Left lobe of liver (tissue), 2 donors: Measurements from ENCODE around the gene BDKRB2. TPM values are rescaled to one million over a fixed set of nuclear protein-coding genes. Genes with fewer than 3 reads are reported as not detected.

Experiments
- ATAC-seq: fragments of 200-7000 bp; cut with Tn5 transposase; one replicate; pipeline ENCODE4 v1.9.1; 2020; ENCODE audit warnings: mild to moderate bottlenecking, moderate library complexity
- DNase-seq: peaks from one replicate; pipeline ENCODE4 v3.0.0-alpha.2; 2020; ENCODE audit warnings: low spot score
- total RNA-seq: library from RNA; stranded (reverse); gene quantifications from one replicate; pipeline ENCODE4 v1.2.1, GENCODE V29; 2021
- donor health status: DM: no; HTN: no; CAD: no; lungs with moderate emphysema.
- donor health status: DM: no; HTN: yes; CAD: no.

Gene BDKRB2
- total RNA-seq, 1 donor from 2014 or later, result 0.10 TPM

DNA sequence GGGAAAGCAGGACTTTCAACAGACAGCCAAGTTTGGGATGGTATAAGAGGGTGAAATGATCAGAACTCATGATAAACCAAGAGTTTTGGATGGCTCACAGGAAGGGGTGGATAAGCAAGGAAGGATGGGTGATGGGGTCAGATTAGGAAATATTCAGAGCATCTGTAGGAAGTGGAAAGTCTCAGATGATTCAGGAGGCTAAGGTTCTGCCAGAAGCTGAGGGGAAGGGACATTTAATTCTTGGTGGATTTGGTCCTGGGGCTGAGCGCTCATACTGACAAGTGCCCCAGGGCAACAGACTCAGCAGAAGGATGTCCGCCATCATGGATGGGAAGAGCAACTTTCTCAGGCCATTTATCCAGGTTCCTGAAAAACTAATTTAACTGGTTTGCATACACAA lies 28.4 kb upstream of the BDKRB2 start:
- ATAC-seq, result no peak
- no peak for DNase-seq

DNA sequence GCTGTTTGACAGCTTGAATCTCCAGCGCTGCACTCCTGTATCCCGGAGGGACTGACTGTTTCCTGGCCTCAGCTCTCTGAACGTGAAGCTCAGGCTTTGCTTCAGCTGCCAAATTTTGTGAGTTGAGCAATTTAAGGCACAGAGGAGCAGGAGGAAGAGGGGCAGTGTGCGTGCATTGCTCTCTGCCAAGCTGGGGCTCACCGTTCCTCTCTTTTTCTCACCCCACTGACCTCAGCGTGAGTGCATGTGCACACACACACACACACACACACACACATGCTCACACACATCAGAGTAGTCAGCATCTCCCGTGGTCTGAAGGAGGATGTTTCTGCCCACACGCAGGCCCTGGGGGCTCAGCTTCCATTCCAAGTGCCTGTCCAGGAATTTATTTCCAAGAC lies 27.8 kb upstream of the BDKRB2 start:
- DNase-seq (no peak), ATAC-seq (peak; percentile 58)

DNA sequence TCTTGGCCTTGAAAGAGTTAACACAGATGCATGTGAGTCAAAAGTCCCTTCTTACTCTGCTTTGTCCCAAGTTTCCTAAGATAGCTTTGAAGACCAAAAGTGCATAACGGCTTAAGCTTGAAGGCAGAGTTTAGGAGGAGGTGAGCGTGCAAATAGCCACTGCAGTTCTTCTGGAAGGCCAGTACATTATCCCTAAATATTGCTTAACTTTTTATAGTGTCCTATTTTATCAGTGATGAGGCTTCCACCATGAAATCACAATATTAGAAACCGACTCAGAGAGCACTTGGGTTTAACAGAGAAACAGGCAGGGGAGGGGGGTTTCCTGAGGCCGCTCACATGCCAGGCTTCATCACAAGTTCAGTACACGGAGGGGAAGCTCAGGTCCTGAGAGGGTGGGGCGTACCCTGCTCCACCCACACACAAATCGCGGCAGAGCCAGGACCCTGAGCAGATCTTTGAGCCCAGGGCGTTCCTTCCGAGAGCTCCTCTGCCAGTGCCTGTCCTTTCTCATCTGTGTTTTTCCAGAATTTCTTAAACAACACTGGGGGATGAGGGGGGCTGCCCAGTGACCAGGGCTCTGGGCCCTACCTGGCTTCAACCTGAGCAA lies 26.8 kb upstream of the BDKRB2 start:
- DNase-seq (no peak), ATAC-seq (no peak)

DNA sequence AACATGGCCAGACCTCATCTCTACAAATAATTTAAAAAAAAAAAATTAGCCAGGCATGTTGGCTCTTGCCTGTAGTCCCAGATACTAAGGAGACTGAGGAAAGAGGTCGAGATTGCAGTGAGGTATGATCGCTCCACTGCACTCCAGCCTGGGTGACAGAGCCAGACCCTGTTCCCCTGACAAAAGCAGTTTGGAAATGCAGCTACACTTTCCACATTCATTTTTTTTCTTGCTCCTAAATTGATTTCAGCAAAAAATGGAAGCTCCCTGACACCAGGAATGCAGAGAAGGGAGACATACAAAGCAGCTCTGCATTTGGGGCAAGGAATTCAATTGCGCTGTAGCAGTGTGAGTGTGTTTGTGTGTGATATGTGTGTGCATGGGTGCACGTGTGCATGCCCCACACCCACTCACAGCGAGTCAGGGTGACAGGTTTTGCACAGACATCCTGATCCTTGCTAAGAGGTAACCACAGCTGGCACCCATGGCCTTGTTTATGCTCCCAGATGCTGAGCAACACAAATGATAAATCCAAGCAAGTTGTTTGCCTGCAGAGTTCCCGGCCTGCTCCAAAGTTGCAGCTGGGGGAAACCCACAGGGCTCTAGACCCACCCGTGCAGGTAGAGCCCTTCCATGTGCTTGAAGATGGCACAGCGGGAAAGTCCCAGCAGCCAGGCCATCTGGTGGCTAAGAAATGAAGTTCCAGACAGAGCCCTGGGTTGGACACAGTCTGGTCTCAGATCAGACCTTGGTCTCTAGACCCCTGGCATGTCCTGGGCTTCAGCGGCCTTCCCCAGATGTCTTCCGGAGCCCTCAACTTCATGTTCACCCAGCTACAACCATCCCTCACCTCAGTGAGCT lies 25.9 kb upstream of the BDKRB2 start:
- DNase-seq (no peak), ATAC-seq (no peak)

DNA sequence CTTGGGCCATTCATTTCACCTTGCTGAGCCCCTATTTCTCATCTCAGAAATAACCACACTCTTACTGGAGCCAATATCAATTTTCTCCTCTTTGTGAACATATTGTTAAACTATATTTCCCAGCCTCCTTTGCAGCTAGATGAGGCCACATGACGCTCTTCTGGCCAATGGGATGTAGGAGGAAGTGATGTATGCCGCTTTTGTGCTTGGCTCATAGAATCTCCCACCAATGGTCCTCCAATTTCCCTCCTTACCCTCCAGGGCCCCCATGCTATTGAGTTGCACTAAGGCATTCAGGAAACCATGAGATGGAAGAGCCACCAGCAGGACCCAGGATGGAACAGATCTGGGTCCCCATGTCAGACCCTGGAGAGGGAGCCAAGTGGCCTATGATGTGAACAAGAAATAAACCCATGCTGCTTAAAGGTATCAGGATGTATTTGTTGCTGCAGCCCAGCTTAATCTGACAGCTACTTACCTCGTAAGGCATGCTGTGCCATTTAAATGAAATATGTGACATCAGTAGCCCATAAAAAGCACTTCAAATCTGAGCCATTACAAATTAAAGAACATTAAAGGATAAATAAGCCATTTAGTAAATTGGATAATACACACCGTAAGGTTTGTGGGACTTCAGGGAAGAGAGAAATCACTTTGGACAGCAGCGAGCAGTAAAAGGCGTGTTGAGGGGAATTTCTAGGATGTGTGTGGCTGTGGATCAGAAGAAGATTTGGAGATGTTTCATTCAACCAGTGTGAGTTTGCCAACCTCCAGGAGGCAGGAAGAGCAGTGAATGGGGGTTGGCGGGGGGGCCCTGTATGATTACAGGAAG lies 24.4 kb upstream of the BDKRB2 start:
- DNase-seq, result no peak
- no peak for ATAC-seq

DNA sequence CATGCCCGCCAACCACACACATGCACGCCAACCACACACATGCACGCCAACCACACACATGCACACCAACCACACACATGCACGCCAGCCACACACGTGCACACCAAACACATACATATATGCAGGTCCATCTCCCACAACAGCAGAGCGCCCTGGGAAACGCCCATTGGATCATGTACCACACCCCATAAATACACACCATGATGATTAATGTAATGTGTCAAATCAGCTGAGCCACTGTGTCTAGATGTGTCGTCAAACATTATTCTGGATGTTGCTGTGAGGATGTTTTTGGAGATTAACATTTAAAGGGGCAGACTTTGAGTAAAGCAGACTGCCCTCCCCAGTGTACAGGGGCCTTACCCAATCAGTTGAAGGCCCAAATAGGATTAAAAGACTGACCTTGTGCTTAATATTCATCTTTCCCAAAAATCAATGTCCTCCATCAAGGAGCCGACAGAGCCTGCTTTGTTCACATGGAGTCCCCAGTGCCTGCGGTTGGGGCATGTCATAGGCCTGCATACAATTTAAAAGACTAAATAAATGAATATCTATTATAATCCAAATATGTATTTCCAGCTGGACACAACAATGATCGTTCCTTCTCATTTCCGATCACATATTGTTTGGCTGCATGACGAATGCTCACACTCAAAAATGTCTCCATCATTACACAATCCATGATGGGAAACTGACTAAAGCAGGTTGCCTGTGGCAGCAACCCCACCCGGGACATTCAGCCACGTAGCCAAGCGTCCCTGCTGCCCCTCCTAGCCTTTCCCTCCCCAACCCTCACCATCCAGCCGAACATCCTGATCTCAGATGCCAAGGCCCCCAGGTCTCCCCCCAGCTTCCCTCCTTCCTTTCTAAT lies 23.2 kb upstream of the BDKRB2 start:
- ATAC-seq (no peak), DNase-seq (no peak)

DNA sequence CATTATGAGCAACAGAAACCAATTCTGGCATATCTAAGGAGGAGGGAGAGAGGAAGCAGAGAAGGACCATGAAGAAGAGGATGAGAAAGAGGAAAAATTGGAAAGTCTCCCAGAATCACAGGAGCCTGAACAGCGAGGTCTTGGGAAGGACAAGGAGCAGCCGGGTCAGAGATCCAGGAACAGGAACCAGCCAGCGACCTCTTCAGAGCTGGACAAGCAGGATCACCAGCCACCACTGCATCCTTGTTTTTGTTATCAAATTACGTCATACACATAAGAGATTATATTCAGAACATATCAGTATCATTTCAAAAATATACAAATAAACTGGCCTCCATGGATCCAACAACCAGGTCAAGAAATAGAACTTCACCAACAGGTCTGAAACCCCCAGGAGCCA lies 22.1 kb upstream of the BDKRB2 start:
- ATAC-seq, result peak; percentile 47

DNA sequence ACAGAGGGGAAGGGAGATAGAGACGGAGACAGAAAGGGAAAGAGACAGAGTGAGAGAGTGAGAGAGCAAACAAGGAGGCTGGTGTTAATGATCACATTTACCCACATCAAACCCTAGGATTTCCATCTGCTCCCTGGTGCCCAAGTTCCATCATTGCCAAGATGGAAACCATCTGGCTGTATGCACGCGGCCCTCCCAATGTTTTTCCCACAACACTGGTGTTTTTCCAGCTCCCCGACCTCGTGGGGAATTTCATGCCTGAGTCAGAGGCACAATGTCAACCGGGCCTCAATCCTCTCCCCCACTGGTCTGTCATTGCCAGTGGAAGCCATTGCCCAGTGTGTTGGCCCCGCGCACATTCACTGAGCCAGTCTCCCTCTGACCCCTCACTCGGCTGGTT lies 19.9 kb upstream of the BDKRB2 start:
- no peak for DNase-seq
- no peak for ATAC-seq

More for the DNA sequence above, 22.1 kb upstream of the BDKRB2 start:
- DNase-seq, result no peak

DNA sequence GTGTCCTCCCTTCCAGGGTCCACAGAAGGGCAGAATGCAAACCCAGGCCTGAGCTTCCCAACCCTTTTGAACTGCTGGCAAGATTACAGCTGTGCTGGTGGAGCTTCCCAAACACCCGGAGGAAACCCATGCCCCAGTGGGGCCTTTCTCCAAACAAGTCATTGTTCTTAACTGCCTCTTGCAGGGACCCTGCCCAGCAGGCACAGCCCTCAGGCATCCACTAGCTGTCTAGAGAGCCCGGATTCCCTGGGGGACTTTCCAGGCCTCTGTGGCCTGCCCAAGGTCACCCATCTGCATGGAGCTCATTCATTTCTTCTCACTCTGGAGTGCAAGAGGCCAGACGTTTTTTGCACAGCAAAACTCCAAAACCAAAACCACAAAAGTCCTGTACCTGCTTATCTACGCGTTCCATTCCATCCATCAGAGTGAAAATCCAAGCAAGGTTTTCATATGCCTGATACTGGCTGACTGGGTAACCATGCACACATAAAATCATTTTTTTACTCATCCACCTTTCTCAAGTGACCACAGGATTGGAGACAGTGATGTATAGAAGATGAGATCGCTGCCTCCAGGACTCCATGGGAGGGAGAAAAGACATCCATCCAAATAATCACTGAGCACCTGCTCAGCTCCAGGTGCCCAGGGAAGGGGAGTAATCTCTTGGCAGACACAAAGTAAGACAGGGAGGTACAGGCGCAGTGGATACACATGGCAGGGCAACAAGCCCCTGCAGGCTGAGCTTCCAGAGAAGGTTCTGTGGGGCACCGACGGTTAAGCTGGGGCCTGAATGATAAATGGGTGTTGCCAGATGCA lies 17.2 kb upstream of the BDKRB2 start:
- ATAC-seq, result no peak
- no peak for DNase-seq

DNA sequence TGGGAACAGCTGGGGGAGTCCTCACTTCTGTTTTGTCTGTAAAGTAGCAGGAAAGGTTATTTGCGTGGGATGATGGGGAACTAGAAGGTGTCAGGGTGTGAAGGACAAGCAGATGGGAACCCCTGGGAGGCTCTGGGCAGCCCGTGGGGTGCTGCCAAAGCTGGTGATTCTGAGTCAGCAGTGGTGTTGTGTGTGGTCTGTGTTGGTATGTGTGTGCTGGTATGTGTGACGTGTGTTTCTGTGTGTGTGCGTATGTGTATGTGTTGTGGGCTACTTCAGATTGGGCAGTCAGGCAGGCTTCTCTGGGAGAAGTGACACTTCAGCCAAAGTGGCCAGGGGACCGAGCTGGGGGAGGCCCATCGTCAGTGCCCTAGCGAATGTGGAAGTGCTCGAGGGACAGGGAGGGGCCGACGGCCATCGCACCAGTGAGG lies 15.3 kb upstream of the BDKRB2 start:
- ATAC-seq (no peak), DNase-seq (no peak)

DNA sequence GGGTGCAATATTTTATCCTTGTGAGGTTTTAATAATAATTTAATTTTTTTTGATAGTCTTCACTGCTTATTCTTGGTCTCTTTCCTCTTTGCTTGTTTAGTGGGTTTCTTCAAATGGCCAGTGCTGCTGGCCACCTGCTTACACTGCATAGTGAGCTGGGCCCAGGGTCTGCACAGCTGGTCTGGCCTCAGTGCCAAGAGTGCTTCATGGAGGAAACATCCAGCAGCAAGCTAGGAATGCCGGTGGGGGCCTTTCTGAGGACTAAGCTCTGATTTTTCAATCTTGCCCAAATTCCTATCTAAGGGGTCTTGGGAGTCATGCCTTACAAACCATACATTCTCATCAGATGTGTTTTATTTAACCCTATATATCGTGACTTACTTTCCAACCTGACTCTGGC lies 13.3 kb upstream of the BDKRB2 start:
- no peak for ATAC-seq

DNA sequence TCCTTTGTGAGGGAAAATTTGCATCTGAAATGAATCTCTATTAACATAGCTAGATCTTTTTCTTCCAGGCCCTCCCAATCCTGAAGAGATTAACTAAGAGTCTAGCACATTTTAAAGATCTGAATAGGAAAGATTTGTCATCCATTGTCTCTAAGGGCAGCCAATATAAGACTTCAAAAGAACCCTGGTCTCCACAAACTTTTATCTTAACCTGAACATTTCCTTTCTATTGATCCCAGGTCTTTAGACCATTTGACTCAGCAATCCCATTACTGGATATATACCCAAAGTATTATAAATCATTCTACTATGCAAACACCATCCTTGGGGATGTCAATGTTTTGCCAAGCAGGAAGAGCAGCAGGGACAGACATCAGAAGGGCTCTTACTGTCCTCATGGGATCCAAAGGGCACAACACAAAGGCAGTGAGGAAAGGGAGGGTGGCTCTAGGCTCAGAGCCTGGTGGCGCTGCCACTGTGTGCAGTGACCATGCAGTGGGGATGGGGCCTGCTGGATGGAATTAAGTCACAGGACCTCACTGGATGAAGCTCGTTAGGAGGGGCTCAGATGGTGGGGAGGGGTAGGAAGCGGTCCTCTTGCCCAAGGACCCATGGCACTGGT lies 12.7 kb upstream of the BDKRB2 start:
- no peak for ATAC-seq
- no peak for DNase-seq

More for the DNA sequence above, 13.3 kb upstream of the BDKRB2 start:
- no peak for DNase-seq

DNA sequence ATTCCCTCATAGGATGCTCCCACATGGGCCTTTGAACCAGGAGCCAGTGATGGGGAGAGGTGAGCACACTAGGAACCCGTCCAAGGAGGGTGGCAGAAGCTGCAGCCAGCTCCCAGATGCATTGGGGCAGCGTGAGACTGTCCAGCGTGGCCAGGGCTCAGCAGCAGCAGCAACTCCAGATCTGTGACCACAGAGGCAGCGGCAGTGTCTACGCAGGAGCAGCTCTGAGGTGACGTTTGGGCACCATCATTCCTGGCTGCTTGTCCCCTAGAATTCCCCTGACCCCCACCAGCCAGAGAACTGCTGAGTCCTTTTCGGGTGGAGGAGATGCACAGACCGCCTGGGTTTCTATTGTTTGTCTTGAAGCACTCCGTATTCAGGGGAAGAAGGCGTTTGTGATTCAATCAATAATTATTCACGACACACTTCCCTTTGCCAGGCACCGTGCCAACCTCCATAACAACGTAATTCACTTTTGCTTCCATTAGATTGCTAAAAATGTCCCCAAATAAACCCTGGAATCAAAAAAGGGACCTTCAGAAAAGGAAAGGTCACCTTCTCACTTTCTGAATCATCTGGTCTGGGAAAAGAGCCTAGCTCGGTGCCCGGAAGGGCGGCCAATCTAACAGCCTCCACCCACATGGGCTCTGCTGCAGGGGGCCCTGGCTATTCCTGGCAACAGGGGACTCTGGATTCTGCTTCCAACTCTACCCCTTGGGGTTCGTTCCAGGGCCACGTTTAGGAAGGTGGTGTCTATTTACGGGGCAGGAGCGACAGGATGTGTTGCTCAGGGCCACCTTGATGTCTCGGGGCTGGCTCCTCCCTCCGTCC lies 11.4 kb upstream of the BDKRB2 start:
- DNase-seq (no peak), ATAC-seq (no peak)

DNA sequence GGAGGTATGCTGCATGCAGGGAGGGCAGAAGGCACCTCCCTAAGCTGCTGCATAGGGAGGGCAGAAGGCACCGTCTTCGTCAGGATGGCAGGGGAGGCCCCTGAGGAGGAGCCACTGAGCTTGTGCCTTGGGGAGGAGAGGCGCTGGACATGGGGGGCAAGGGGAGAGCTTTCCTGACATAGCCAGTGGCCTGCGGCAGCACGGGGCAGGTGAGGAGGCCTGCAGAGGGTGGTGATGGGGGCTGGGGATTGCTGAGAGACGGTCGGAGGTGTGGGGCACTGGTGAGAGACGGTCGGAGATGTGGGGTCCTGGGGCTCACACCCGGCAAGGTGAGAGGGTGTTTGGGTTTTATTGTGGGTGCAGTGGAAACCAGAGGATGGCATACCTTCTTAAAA lies 10.4 kb upstream of the BDKRB2 start:
- ATAC-seq (no peak), DNase-seq (no peak)

DNA sequence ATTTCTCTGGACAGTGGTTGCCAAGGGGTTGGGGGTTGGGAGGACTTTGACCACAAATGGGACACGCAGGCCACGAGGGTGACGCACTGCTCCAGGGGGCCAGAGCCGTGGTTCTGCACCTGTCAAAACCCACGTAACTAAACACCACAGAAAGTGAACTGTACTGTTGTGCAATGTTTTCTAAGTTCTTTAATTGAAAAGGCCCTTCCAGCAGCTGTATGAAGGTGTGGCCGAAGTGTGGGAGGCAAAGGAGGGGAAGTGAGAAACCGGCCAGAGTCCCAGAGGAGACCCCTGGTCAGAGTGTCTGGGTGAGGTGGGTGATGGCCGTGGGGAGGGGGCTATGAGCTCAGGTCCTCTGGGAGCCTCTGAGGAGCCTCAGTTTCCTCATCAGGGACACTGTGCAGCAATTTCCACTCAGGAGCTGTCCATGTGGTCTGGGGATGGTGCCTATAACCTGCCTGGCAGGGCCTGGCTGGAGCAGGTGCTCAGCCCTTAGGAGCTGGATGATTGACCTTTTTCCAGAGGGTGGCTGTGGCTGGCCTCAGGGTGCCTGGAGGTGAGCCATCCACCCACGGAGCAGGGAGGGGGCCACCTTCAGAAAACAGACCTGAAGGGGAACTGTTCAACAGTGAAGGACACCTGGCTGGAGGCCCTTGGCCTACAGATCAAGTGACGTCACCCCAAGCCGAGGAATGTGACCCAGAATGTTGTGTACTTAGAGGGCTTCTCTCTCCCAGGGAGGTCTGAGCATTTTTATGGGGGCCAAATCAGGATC lies 9.8 kb upstream of the BDKRB2 start:
- peak; percentile 46 for ATAC-seq
- DNase-seq, result no peak

DNA sequence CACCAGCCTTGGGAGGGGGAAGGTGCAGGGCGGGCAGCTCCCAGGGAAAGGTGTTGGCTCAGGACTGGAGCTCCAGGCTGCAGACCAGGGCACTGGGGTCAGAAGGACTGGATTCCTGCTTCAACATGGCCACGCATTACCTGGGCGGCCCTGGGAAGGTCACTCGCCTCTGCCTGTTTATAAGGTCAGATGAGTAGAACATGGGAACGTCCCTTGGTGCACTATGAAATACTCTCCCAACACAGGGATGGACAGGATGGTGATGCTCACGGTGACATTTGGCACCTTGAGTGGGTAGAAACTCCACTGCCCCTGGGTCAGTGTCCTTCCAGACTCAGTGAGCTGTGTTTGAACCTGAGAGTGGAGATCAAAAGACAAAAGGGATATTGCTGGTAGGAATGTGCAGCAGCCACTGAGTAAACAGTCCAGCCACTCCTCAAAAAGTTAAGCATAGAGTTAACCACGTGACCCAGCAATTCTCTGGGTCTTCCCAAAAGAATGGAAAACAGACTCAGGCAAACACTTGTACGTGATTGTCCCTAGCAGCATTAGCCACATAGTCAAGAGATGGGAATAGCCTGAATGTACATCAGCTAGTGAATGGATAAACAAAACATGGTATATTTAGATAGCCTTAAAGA lies 9.1 kb upstream of the BDKRB2 start:
- ATAC-seq, result peak; percentile 56
- DNase-seq, result no peak

DNA sequence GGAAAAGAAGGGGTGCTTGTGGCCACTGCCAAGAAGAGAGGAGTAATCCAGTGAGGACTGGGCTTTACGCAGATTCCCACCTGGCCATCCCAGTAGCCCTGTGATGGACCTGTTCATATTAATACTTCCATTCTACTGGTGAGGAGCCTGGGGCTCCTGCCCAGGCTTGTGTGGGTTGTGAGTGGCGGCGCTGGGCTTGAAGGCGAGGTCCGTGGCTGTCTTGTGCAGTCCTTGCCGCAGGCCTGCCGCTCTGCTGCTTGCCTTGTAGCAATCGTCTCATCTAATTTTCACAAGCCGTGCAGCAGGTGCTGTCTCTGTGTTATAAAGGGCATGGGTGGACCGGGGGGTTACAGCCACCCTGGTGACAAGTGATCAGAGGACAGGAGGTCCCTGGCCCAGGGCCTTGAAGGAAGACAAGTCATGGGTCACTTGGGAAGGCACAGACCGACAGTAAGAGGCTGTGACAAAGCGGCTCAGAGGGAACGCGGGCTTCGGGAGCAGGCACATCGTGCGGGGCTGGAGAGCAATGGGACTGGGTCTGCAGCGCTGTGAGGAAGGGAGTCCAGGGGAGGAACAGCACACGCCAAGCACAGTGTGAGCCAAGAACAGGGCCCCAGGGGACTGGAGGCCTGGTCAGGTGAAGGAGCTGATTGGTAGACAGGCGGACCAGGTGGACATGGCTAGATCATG lies 7.3 kb upstream of the BDKRB2 start:
- DNase-seq (no peak), ATAC-seq (no peak)
